Stimulated activated CD4-positive, alpha-beta T cell treated with anti-CD3 and anti-CD28 coated beads, Interleukin-4, amount 100 ng/mL, for 48 hours (primary cell): ENCODE results near the gene SLC22A9.

Experiments
- DNase-seq, 2 donors: peaks; one replicate each; pipeline ENCODE4 v3.0.0-alpha.2; 2020; ENCODE audit warnings: low read depth in 2 of 2

SLC22A9 gene

DNA sequence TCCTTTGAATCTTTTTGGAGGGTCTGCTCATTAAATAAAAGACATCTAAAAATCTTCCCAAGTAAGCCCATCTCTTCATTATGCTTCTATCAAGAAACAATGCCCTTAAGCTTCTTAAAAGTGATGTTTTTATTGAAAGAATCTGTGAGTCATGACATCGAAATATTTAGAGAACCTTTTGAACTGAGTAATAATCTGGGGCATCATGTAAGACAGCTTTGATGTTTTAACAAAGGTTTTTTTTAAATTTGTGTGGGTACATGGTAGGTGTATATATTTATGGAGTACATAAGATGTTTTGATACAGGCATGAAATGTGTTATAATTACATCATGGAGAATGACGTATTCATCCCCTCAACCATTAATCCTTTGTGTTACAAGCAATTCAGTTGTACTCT, 74.6 kb downstream of the SLC22A9 start:
- DNase-seq, result no peak

DNA sequence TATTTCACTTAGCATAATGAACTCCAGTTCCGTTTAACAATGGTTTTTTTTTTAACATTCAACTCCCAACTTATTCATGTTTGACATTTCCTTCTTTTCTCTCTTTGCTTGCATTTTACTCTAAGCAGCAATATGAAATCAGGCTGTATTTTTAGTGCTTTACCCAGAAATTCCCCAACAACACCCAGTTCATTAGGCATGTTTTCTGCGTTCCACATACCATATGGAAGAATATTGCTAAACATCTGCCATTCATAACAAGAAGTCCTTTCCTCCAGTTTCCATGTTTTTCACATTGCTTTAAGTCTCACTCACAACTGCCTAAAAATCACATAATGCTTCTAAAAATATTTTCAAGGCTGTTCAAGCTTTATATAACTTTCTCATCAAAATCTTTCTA, 75.5 kb downstream of the SLC22A9 start:
- DNase-seq, result no peak

DNA sequence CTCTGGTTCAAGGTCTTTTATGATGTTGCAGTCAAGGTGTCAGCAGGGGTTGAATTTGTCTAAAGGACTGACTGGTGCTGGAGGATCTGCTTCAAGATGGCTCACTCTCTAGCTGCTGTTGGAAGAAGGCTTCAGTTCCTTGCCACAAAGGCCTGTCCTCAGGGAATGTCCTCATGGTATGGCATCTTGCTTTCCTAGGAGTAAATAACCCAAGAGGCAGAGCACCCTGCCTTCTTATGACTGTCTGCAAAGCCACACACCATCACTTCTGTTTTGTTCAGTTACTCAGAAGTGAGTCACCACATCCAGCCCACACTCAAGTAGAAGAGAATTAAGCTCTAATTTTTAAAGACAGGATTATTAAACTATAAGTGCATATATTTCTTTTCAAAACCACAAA, 76.1 kb downstream of the SLC22A9 start:
- DNase-seq, result peak; percentile 0 to 3

- DNase-seq, result no peak
These were observed 79.1 kb downstream of the SLC22A9 start for GRCh38 chr11:63448646-63449045.

GRCh38 chr11:63459586-63459985, 90.0 kb downstream of the SLC22A9 start:
- DNase-seq, result no peak
